Neuron (in vitro differentiated cells): ENCODE results near the gene TMPRSS9.
"Not testable (repeated sequence)": the region's sequence is repeated elsewhere in the genome, so short reads cannot be mapped to it uniquely, and the experiment has no call there.

Experiments
- H2AFZ ChIP-seq: one replicate; pipeline ENCODE4 v1.6.1; 2013; ENCODE audit warnings: low read depth, mild to moderate bottlenecking, inconsistent platforms, low read length, moderate library complexity
- H3K27me3 ChIP-seq: one replicate; pipeline ENCODE4 v1.6.1; 2013; ENCODE audit warnings: low read length; ENCODE audit not compliant: insufficient read depth
- H3K36me3 ChIP-seq: one replicate; pipeline ENCODE4 v1.6.1; 2013; ENCODE audit warnings: low read length; ENCODE audit not compliant: insufficient read depth
- H3K4me1 ChIP-seq: one replicate; pipeline ENCODE4 v1.6.1; 2013; ENCODE audit warnings: low read length; ENCODE audit not compliant: insufficient read depth
- H3K4me3 ChIP-seq: 2 replicates; pipeline ENCODE4 v1.5.1; 2013; ENCODE audit warnings: mild to moderate bottlenecking, low read length, moderate library complexity
- H3K9me3 ChIP-seq: one replicate; pipeline ENCODE4 v1.6.1; 2013; ENCODE audit warnings: low read length

Gene TMPRSS9

GRCh38 chr19:2458776-2459175 lies 98.7 kb downstream of the TMPRSS9 start:
- H3K36me3 ChIP-seq, H3K4me1 ChIP-seq, H3K4me3 ChIP-seq, H3K9me3 ChIP-seq, H3K27me3 ChIP-seq, H2AFZ ChIP-seq: not testable (repeated sequence)

- H3K9me3 ChIP-seq, result no peaks in the 10 kb centered on the region
- no peak overlapping the region for H2AFZ ChIP-seq
- H3K36me3 ChIP-seq, result no peaks in the 10 kb centered on the region
- H3K27me3 ChIP-seq, result no peaks in the 10 kb centered on the region
- H3K4me3 ChIP-seq, result no peak overlapping the region
- peaks cover 7% of the 10 kb centered on the region for H3K4me1 ChIP-seq
These were observed 100.2 kb downstream of the TMPRSS9 start for GRCh38 chr19:2460245-2460644.

GRCh38 chr19:2461751-2462634 lies 101.9 kb downstream of the TMPRSS9 start:
- H3K9me3 ChIP-seq, result no peaks in the 10 kb centered on the region
- H3K4me1 ChIP-seq, result no peaks in the 10 kb centered on the region
- H3K27me3 ChIP-seq, result no peaks in the 10 kb centered on the region
- no peaks in the 10 kb centered on the region for H3K36me3 ChIP-seq
- H2AFZ ChIP-seq, result no peak overlapping the region
- no peak overlapping the region for H3K4me3 ChIP-seq

GRCh38 chr19:2462635-2463421 lies 102.8 kb downstream of the TMPRSS9 start:
- Histone ChIP-seq H3K4me1 (no peaks in the 10 kb centered on the region), H3K36me3 (no peaks in the 10 kb centered on the region), H3K4me3 (no peak overlapping the region), H3K27me3 (no peaks in the 10 kb centered on the region), H2AFZ (no peak overlapping the region), H3K9me3 (no peaks in the 10 kb centered on the region)

GRCh38 chr19:2463694-2464093 lies 103.6 kb downstream of the TMPRSS9 start:
- H3K27me3 ChIP-seq, H3K4me3 ChIP-seq, H3K9me3 ChIP-seq, H3K4me1 ChIP-seq, H3K36me3 ChIP-seq, H2AFZ ChIP-seq: not testable (repeated sequence)

GRCh38 chr19:2464389-2464788 lies 104.3 kb downstream of the TMPRSS9 start:
- Histone ChIP-seq H3K36me3 (no peaks in the 10 kb centered on the region), H3K9me3 (no peaks in the 10 kb centered on the region), H3K4me1 (peaks cover 10% of the 10 kb centered on the region), H3K27me3 (no peaks in the 10 kb centered on the region), H2AFZ (no peak overlapping the region), H3K4me3 (no peak overlapping the region)

- H3K27me3 ChIP-seq, result no peaks in the 10 kb centered on the region
These were observed 108.5 kb downstream of the TMPRSS9 start for GRCh38 chr19:2468596-2468995.

GRCh38 chr19:2469102-2469914 lies 109.2 kb downstream of the TMPRSS9 start:
- H3K36me3 ChIP-seq, result no peaks in the 10 kb centered on the region
- H3K4me1 ChIP-seq, result peaks cover 12% of the 10 kb centered on the region
- no peaks in the 10 kb centered on the region for H3K27me3 ChIP-seq
- peak overlapping the region; percentile 13 for H3K4me3 ChIP-seq
- H3K9me3 ChIP-seq, result no peaks in the 10 kb centered on the region
- H2AFZ ChIP-seq, result peak overlapping the region; percentile 6

More at GRCh38 chr19:2468596-2468995, 108.5 kb downstream of the TMPRSS9 start:
- H3K4me3 ChIP-seq, result no peak overlapping the region
- H2AFZ ChIP-seq, result no peak overlapping the region
- no peaks in the 10 kb centered on the region for H3K9me3 ChIP-seq
- H3K4me1 ChIP-seq, result peaks cover 12% of the 10 kb centered on the region
- no peaks in the 10 kb centered on the region for H3K36me3 ChIP-seq

- H3K4me3 ChIP-seq, H3K36me3 ChIP-seq, H3K9me3 ChIP-seq, H3K27me3 ChIP-seq, H2AFZ ChIP-seq: not testable (repeated sequence)
- peaks cover 14% of the 10 kb centered on the region for H3K4me1 ChIP-seq
These were observed 109.8 kb downstream of the TMPRSS9 start for GRCh38 chr19:2469915-2470200.

GRCh38 chr19:2474232-2475017 lies 114.4 kb downstream of the TMPRSS9 start:
- no peaks in the 10 kb centered on the region for H3K9me3 ChIP-seq
- no peaks in the 10 kb centered on the region for H3K27me3 ChIP-seq
- H2AFZ ChIP-seq, result no peak overlapping the region
- H3K4me3 ChIP-seq, result peak overlapping the region; percentile 3
- peaks cover 24% of the 10 kb centered on the region for H3K4me1 ChIP-seq
- no peaks in the 10 kb centered on the region for H3K36me3 ChIP-seq

- Histone ChIP-seq H3K9me3 (no peaks in the 10 kb centered on the region), H3K4me3 (peak overlapping the region; percentile 24), H3K4me1 (peaks cover 22% of the 10 kb centered on the region), H2AFZ (no peak overlapping the region), H3K27me3 (no peaks in the 10 kb centered on the region), H3K36me3 (no peaks in the 10 kb centered on the region)
These were observed 115.1 kb downstream of the TMPRSS9 start for GRCh38 chr19:2475018-2475701.
